HG03354 (cell line): Measurements from ENCODE around the gene TAF13.
"Not testable (repeated sequence)": the region's sequence is repeated elsewhere in the genome, so short reads cannot be mapped to it uniquely, and the experiment has no call there.

ENCODE experiments used
- ATAC-seq: cut with Tn5 transposase; IDR thresholded peaks from one replicate; pipeline ENCODE4 v1.9.1; 2021; ENCODE audit warnings: mild to moderate bottlenecking; ENCODE audit not compliant: unreplicated experiment, poor library complexity, severe bottlenecking

The TAF13 gene

GRCh38 chr1:109050228-109050995 is 25.4 kb downstream of the TAF13 start:
- no peak for ATAC-seq

- no peak for ATAC-seq
Measured at GRCh38 chr1:109048335-109048734, 27.5 kb downstream of the TAF13 start.

- ATAC-seq, result no peak
Measured at GRCh38 chr1:109047339-109047738, 28.5 kb downstream of the TAF13 start.

DNA sequence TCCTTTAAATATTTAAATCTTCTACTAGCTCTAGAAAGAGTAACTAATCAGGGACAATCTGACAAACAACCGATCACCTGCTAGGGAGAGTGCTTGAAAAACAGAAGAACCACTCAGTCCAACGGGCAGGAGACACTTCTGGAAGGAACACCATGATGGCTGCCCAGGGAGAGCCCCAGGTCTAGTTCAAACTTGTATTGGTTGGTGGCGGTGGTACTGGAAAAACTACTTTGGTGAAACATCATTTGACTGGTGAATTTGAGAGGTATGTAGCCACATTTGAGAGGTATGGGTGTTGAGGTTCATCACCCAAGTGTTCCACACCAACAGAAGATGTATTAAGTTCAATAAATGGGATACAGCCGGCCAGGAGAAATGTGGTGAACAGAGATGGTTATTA is 29.1 kb downstream of the TAF13 start:
- ATAC-seq, result no peak

DNA sequence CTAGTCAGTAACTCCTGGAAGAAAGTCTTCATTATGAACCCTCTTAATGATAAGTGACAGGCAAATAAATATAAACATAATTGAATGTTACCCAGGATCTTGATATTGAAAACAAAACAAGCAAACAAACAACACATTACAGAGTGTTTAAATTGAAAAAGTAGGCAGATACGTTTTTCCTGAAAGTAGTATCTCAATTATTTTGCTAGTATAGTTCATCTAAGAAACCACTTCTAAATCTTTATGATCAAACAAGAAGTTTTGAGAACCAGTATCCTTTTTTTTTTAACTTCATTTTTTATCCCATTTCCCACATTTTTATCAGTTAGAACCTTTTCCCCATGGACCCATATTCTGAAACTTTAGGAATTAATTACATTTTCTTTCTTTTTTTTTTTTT is 30.2 kb downstream of the TAF13 start:
- no peak for ATAC-seq

- ATAC-seq, result peak; percentile 94
Measured at GRCh38 chr1:109041621-109042468, 34.0 kb downstream of the TAF13 start, which contains the start of gene WDR47. TSS of gene WDR47 (minus strand) at chr1:109042102. CDS start at chr1:109023512, 18,590 bp downstream.

DNA sequence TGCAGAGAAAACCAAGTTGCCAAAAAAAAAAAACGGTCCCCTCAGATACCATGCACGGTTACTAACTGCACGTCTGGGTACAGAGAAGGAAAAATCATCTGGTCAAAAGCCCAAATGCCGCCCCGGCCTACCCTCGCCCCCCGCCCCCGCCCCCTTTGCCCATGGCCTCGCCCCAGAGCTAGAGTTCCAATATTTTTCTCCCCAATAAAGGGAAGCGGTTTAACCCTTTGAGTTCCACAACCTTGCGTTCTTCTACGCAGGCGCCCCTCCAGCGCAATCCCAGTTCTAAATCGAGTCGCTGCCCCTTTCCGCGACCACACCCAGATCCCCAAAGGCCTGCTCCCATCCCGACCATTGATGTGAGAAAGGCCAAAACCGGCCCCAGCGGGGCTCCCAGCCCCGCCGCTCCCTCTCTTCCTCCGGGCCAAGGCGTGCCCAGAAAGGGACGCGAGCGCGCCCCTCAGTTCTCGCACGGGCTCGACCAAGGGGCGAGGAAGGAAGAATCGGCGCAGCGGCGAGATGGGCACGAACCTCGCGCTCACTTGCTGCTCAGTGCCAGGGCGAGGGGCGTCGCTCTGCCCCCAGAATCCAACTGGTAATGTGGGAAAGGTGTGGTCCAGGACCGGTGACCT is 34.7 kb downstream of the TAF13 start:
- ATAC-seq, result peak; percentile 28

GRCh38 chr1:109040627-109040988 is 35.2 kb downstream of the TAF13 start:
- no peak for ATAC-seq

- no peak for ATAC-seq
Measured at GRCh38 chr1:109034382-109034781, 41.4 kb downstream of the TAF13 start.

DNA sequence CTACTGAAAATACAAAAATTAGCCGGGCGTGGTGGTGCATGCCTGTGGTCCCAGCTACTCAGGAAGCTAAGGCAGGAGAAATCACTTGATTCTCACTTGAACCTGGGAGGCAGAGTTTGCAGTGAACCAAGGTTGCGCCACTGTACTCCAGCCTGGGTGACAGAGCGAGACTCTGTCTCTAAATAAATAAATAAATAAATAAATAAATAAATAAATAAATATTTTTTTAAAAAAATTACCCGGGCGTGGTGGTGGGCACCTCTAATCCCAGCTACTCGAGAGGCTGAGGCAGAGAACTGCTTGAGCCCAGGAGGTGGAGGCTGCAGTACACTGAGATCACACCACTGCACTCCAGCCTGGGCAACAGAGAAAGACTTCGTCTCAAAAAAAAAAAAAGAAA is 46.3 kb downstream of the TAF13 start:
- not testable (repeated sequence) for ATAC-seq

DNA sequence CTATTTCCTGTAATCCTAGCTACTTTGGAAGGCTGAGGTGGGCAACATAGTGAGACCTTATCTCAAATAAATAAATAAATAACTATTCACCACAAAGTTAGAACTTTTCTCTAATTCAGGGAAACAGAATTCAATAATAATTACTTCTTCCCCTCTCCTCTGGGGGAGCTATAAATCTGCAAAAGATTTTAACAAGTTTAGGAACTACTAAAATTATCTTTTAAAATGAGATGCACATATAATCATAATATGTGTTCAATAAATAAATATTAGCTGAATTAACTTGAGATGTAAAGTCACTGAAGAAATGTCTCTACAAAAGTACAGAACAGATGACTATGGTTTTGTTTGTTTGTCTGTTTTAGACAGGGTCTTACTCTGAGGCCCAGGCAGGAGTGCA is 48.0 kb downstream of the TAF13 start:
- no peak for ATAC-seq

- no peak for ATAC-seq
Measured at GRCh38 chr1:109025694-109026093, 50.1 kb downstream of the TAF13 start.

GRCh38 chr1:109024646-109025045 is 51.2 kb downstream of the TAF13 start:
- ATAC-seq, result no peak

GRCh38 chr1:109020693-109021257 is 55.0 kb downstream of the TAF13 start:
- no peak for ATAC-seq

GRCh38 chr1:109017719-109018118 is 58.1 kb downstream of the TAF13 start:
- ATAC-seq, result not testable (repeated sequence)

DNA sequence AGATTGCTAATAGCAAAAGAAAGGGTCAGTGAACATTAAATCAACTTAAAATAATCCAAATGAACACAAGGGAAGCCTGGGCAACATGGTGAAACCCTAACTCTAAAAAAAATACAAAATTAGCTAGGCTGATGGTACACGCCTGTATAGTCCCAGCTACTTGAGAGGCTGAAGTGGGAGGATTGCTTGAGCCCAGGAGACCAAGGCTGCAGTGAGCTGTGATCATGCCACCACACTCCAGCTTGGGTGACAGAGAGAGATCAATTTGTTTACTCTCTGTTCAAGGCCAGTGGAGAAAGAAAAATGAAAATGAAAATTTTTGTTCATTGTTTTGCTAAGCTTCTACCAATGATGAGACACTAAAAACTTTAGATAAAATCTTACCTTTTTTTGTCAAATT is 58.7 kb downstream of the TAF13 start:
- ATAC-seq, result no peak
